Measurements from ENCODE around the gene IFFO2. TPM values are rescaled to one million over a fixed set of nuclear protein-coding genes. Genes with fewer than 3 reads are reported as not detected.
A peak's percentile ranks its signal among the peaks of the same experiment; 100 is the strongest.

Gene IFFO2
- total and polyA plus RNA-seq, 2 of the 13 experiments (the other 11 are each of a cell fraction or from before 2014, with no cell fraction given), result 7.3 to 16.7 TPM

DNA sequence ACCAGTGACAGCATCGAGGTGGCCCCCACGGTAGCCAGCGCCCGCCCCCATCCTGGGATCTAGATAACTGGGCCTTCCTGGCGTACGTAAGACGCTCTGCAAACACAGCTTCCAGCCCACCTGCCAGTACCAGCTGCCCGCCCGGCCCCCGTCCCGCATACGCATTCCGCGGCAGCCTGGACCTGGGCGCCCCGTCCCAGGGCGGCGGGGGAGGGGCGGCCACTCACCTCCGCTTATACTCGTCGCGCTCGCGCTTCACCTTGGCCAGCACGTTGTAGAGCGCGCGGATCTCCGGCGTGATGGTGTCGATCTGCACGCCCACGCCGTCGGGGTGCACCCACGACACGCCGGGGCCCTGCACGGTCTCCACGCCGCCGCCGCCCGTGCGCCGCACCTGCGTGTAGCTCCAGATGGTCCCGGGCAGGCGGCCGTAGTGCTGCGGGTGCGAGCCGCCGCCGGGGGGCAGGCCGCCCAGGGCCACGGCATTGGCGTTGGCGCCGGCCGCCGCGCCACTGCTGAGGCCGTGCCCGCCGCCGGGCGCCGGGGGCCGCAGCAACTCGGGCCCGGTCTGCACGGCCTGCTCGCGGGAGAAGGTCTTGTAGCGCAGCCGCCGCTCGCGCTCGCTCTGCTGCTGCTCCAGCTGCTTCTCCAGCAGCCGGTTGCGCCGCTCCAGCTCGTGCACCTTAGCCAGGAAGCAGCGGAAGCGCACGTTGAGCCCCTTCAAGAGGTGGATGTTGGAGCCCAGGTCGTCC is 859 bp downstream of the IFFO2 start (continued):
- TF ChIP-seq, protein P1, sequence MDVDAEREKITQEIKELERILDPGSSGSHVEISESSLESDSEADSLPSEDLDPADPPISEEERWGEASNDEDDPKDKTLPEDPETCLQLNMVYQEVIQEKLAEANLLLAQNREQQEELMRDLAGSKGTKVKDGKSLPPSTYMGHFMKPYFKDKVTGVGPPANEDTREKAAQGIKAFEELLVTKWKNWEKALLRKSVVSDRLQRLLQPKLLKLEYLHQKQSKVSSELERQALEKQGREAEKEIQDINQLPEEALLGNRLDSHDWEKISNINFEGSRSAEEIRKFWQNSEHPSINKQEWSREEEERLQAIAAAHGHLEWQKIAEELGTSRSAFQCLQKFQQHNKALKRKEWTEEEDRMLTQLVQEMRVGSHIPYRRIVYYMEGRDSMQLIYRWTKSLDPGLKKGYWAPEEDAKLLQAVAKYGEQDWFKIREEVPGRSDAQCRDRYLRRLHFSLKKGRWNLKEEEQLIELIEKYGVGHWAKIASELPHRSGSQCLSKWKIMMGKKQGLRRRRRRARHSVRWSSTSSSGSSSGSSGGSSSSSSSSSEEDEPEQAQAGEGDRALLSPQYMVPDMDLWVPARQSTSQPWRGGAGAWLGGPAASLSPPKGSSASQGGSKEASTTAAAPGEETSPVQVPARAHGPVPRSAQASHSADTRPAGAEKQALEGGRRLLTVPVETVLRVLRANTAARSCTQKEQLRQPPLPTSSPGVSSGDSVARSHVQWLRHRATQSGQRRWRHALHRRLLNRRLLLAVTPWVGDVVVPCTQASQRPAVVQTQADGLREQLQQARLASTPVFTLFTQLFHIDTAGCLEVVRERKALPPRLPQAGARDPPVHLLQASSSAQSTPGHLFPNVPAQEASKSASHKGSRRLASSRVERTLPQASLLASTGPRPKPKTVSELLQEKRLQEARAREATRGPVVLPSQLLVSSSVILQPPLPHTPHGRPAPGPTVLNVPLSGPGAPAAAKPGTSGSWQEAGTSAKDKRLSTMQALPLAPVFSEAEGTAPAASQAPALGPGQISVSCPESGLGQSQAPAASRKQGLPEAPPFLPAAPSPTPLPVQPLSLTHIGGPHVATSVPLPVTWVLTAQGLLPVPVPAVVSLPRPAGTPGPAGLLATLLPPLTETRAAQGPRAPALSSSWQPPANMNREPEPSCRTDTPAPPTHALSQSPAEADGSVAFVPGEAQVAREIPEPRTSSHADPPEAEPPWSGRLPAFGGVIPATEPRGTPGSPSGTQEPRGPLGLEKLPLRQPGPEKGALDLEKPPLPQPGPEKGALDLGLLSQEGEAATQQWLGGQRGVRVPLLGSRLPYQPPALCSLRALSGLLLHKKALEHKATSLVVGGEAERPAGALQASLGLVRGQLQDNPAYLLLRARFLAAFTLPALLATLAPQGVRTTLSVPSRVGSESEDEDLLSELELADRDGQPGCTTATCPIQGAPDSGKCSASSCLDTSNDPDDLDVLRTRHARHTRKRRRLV (CRISPR knock-in tag; IDR thresholded peaks at IDR 0.05), result no peak
- TF ChIP-seq, protein P2, sequence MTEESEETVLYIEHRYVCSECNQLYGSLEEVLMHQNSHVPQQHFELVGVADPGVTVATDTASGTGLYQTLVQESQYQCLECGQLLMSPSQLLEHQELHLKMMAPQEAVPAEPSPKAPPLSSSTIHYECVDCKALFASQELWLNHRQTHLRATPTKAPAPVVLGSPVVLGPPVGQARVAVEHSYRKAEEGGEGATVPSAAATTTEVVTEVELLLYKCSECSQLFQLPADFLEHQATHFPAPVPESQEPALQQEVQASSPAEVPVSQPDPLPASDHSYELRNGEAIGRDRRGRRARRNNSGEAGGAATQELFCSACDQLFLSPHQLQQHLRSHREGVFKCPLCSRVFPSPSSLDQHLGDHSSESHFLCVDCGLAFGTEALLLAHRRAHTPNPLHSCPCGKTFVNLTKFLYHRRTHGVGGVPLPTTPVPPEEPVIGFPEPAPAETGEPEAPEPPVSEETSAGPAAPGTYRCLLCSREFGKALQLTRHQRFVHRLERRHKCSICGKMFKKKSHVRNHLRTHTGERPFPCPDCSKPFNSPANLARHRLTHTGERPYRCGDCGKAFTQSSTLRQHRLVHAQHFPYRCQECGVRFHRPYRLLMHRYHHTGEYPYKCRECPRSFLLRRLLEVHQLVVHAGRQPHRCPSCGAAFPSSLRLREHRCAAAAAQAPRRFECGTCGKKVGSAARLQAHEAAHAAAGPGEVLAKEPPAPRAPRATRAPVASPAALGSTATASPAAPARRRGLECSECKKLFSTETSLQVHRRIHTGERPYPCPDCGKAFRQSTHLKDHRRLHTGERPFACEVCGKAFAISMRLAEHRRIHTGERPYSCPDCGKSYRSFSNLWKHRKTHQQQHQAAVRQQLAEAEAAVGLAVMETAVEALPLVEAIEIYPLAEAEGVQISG (CRISPR knock-in tag; IDR thresholded peaks at IDR 0.05), result peak; percentile 32
- TF ChIP-seq, protein P3, sequence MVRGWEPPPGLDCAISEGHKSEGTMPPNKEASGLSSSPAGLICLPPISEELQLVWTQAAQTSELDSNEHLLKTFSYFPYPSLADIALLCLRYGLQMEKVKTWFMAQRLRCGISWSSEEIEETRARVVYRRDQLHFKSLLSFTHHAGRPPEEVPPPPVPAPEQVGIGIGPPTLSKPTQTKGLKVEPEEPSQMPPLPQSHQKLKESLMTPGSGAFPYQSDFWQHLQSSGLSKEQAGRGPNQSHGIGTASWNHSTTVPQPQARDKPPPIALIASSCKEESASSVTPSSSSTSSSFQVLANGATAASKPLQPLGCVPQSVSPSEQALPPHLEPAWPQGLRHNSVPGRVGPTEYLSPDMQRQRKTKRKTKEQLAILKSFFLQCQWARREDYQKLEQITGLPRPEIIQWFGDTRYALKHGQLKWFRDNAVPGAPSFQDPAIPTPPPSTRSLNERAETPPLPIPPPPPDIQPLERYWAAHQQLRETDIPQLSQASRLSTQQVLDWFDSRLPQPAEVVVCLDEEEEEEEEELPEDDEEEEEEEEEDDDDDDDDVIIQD (CRISPR knock-in tag; IDR thresholded peaks at IDR 0.05; ENCODE audit: low read depth), result no peak
- no peak for TF ChIP-seq KLF15 (CRISPR knock-in tag; IDR thresholded peaks at IDR 0.05; ENCODE audit: borderline replicate concordance)
- TF ChIP-seq STAT5B (CRISPR knock-in tag; IDR thresholded peaks at IDR 0.05), result no peak
- no peak for TF ChIP-seq NR2C2 (CRISPR knock-in tag; IDR thresholded peaks at IDR 0.05; ENCODE audit: borderline replicate concordance)
- TF ChIP-seq SNAI1 (CRISPR knock-in tag; IDR thresholded peaks at IDR 0.05; ENCODE audit: borderline replicate concordance), result no peak
- TF ChIP-seq ZNF20 (CRISPR knock-in tag; IDR thresholded peaks at IDR 0.05), result no peak
- TF ChIP-seq ZNF746 (CRISPR knock-in tag; IDR thresholded peaks at IDR 0.05), result no peak
- peak; percentile 73; the same call in 1 of the 2 replicates for TF ChIP-seq ZSCAN21 (CRISPR knock-in tag; IDR thresholded peaks at IDR 0.05; ENCODE audit: borderline replicate concordance)
- TF ChIP-seq ZNF530 (CRISPR knock-in tag; IDR thresholded peaks at IDR 0.05; ENCODE audit: low read depth), result no peak
- TF ChIP-seq TOE1 (CRISPR knock-in tag; IDR thresholded peaks at IDR 0.05), result no peak
- TF ChIP-seq JUND (CRISPR knock-in tag; IDR thresholded peaks at IDR 0.05), result no peak
- TF ChIP-seq RORA (CRISPR knock-in tag; IDR thresholded peaks at IDR 0.05), result no peak
- TF ChIP-seq DMTF1 (CRISPR knock-in tag; IDR thresholded peaks at IDR 0.05), result no peak
- no peak for TF ChIP-seq GATA4 (IDR thresholded peaks at IDR 0.05; ENCODE audit: borderline replicate concordance, low read depth)
- no peak for TF ChIP-seq ZNF792 (CRISPR knock-in tag; IDR thresholded peaks at IDR 0.05)
- TF ChIP-seq ZNF749 (CRISPR knock-in tag; IDR thresholded peaks at IDR 0.05; ENCODE audit: borderline replicate concordance), result no peak
